ENCODE data around the gene C1orf198.

C1orf198 gene

DNA sequence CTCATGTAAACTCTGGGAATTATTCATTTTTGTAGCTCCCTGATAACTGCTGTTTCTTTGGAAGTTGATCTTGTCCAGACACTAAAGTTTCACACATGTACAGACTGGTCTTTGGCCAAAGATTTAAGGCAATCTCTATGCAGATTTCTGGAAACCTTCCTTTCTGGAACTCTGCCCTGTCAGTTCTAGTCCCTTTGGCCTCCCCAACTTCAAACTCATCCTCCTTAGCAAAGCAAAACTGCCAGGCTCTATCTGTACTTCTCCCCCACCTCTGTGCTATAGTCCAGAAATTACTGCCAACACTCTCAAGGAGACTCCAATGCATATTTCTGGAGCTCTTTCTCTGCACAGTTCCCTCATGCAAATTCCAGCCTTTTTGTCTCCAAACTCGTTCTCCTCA lies 36.5 kb downstream of the C1orf198 start:
- H3F3A ChIP-seq (ENCODE audit: insufficient read depth, low read length) = no peaks in the 10 kb centered on the region
- H3K27ac ChIP-seq (ENCODE audit: low read depth, low read length, poor library complexity, severe bottlenecking) = no peak overlapping the region
- peaks cover 11% of the 10 kb centered on the region; the same call in 1 of the 2 replicates for H3K27me3 ChIP-seq (ENCODE audit: insufficient read depth, low read length)
- TF ChIP-seq CTCF (IDR thresholded peaks at IDR 0.05; ENCODE audit: low read length) (no peak), EZH2 (IDR thresholded peaks at IDR 0.05; ENCODE audit: borderline replicate concordance, low read length) (no peak)
- H3K79me2 ChIP-seq (ENCODE audit: insufficient read depth, low read length) = no peaks in the 10 kb centered on the region
- H3K9me3 ChIP-seq (ENCODE audit: low read length) = no peaks in the 10 kb centered on the region
- no peak overlapping the region for H2AFZ ChIP-seq (ENCODE audit: low read length)
- H3K36me3 ChIP-seq (ENCODE audit: insufficient read depth, low read length) = no peaks in the 10 kb centered on the region
- no peaks in the 10 kb centered on the region for H4K20me1 ChIP-seq (ENCODE audit: insufficient read depth, low read length)
- H3K4me2 ChIP-seq (ENCODE audit: low read length) = no peak overlapping the region
- no peak overlapping the region for H3K9ac ChIP-seq (ENCODE audit: low read length)
- H3K9me2 ChIP-seq (ENCODE audit: low read depth, low read length) = no peaks in the 10 kb centered on the region
- H3K4me1 ChIP-seq (ENCODE audit: insufficient read depth, low read length, severe bottlenecking) = no peaks in the 10 kb centered on the region
- H3K4me3 ChIP-seq (ENCODE audit: low read depth, low read length, poor library complexity, severe bottlenecking) = no peak overlapping the region

- Histone ChIP-seq H3K4me1 (ENCODE audit: insufficient read depth, low read length, severe bottlenecking) (no peaks in the 10 kb centered on the region), H4K20me1 (ENCODE audit: insufficient read depth, low read length) (no peaks in the 10 kb centered on the region), H3K79me2 (ENCODE audit: insufficient read depth, low read length) (no peaks in the 10 kb centered on the region), H3K27me3 (ENCODE audit: insufficient read depth, low read length) (peaks cover 8% of the 10 kb centered on the region; the same call in 1 of the 2 replicates), H3K9me2 (ENCODE audit: low read depth, low read length) (no peaks in the 10 kb centered on the region), H3K36me3 (ENCODE audit: insufficient read depth, low read length) (no peaks in the 10 kb centered on the region), H3K4me3 (ENCODE audit: low read depth, low read length, poor library complexity, severe bottlenecking) (no peak overlapping the region), H3K9me3 (ENCODE audit: low read length) (no peaks in the 10 kb centered on the region), H3K9ac (ENCODE audit: low read length) (no peak overlapping the region), H3K27ac (ENCODE audit: low read depth, low read length, poor library complexity, severe bottlenecking) (no peak overlapping the region), H2AFZ (ENCODE audit: low read length) (no peak overlapping the region), H3K4me2 (ENCODE audit: low read length) (no peak overlapping the region), H3F3A (ENCODE audit: insufficient read depth, low read length) (no peaks in the 10 kb centered on the region)
- TF ChIP-seq CTCF (IDR thresholded peaks at IDR 0.05; ENCODE audit: low read length) (no peak), EZH2 (IDR thresholded peaks at IDR 0.05; ENCODE audit: borderline replicate concordance, low read length) (no peak)
Measured at GRCh38 chr1:230828421-230828820, 39.9 kb downstream of the C1orf198 start.

DNA sequence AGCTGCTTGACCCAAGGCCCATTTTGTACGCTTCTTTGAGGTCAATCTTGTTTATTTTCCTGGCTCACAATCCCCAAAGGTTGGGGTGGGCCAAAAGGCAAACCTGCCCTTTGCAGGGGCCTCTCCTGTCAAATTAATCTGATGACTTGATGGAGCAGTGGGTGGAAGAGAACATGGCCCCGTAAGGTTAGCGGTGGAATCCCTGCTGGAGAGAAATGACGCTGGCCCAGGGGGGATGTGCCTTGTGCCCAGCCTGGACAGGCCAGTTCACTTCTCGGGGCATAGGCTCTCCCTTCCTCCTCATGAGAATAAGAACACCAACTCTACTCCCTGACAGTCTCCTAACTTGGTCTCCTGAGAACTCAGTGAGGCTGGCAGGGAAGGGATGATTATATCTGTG lies 40.5 kb downstream of the C1orf198 start:
- no peak overlapping the region for H3K9ac ChIP-seq (ENCODE audit: low read length)
- no peaks in the 10 kb centered on the region for H3K36me3 ChIP-seq (ENCODE audit: insufficient read depth, low read length)
- H3F3A ChIP-seq (ENCODE audit: insufficient read depth, low read length) = no peaks in the 10 kb centered on the region
- H3K4me2 ChIP-seq (ENCODE audit: low read length) = no peak overlapping the region
- H3K9me2 ChIP-seq (ENCODE audit: low read depth, low read length) = no peaks in the 10 kb centered on the region
- peaks cover 8% of the 10 kb centered on the region; the same call in 1 of the 2 replicates for H3K27me3 ChIP-seq (ENCODE audit: insufficient read depth, low read length)
- H2AFZ ChIP-seq (ENCODE audit: low read length) = no peak overlapping the region
- no peak for TF ChIP-seq CTCF (IDR thresholded peaks at IDR 0.05; ENCODE audit: low read length)
- TF ChIP-seq EZH2 (IDR thresholded peaks at IDR 0.05; ENCODE audit: borderline replicate concordance, low read length) = no peak
- no peaks in the 10 kb centered on the region for H3K9me3 ChIP-seq (ENCODE audit: low read length)
- no peaks in the 10 kb centered on the region for H3K79me2 ChIP-seq (ENCODE audit: insufficient read depth, low read length)
- H3K4me1 ChIP-seq (ENCODE audit: insufficient read depth, low read length, severe bottlenecking) = no peaks in the 10 kb centered on the region
- H3K4me3 ChIP-seq (ENCODE audit: low read depth, low read length, poor library complexity, severe bottlenecking) = no peak overlapping the region
- H4K20me1 ChIP-seq (ENCODE audit: insufficient read depth, low read length) = no peaks in the 10 kb centered on the region
- H3K27ac ChIP-seq (ENCODE audit: low read depth, low read length, poor library complexity, severe bottlenecking) = no peak overlapping the region

All from OCI-LY1 (cell line).